ENCODE results near the gene FEZ2.

GRCh38 chr2:36559221-36559942 lies 38.6 kb downstream of the FEZ2 start:
- TF ChIP-seq RAD21 (IDR thresholded peaks at IDR 0.05; ENCODE audit: low read depth): no peak
- TF ChIP-seq MAX (IDR thresholded peaks at IDR 0.05): no peak
- TF ChIP-seq POLR2AphosphoS5 (IDR thresholded peaks at IDR 0.05; ENCODE audit: low read depth, low read length): no peak
- no peak for TF ChIP-seq CTCF (IDR thresholded peaks at IDR 0.05 in 2 of 3, conservative IDR thresholded peaks at IDR 0.05 in 1 of 3; ENCODE audit: borderline replicate concordance in 1 of 3, insufficient read depth in 1 of 3, low read depth in 2 of 3, low read length in 2 of 3)
- no peak for TF ChIP-seq SP1 (IDR thresholded peaks at IDR 0.05; ENCODE audit: low read depth)
- TF ChIP-seq POLR2A (IDR thresholded peaks at IDR 0.05; ENCODE audit: borderline replicate concordance, extremely low read depth, insufficient read depth, insufficient read length): no peak
- no peak for TF ChIP-seq EZH2 (IDR thresholded peaks at IDR 0.05)
- TF ChIP-seq ELF1 (IDR thresholded peaks at IDR 0.05; ENCODE audit: borderline replicate concordance, low read depth): no peak
